BE2C (cell line): ENCODE measurements around the gene PASD1.
"Not testable (repeated sequence)": the region's sequence is repeated elsewhere in the genome, so short reads cannot be mapped to it uniquely, and the experiment has no call there.

Source experiments
- DNase-seq: peaks from one replicate; pipeline ENCODE4 v3.0.0-alpha.2; 2020
- H3K27me3 ChIP-seq: fragments of 250-450 bp; sonication (Bioruptor Pico); 2 replicates; pipeline ENCODE4 v1.5.1; 2020; ENCODE audit warnings: mild to moderate bottlenecking
- H3K36me3 ChIP-seq: fragments of 250-450 bp; sonication (Bioruptor Pico); 2 replicates; pipeline ENCODE4 v1.5.1; 2020; ENCODE audit warnings: mild to moderate bottlenecking
- H3K4me1 ChIP-seq: fragments of 250-450 bp; sonication (Bioruptor Pico); 2 replicates; pipeline ENCODE4 v1.5.1; 2020
- H3K4me3 ChIP-seq: 2 replicates; pipeline ENCODE4 v1.5.1; 2011; ENCODE audit warnings: low read depth, low read length
- H3K9me3 ChIP-seq: fragments of 250-450 bp; sonication (Bioruptor Pico); 2 replicates; pipeline ENCODE4 v1.5.1; 2020
- TF ChIP-seq, protein P1 (sequence below): IDR thresholded peaks from 2 replicates; pipeline ENCODE4 v1.5.1; 2012; ENCODE audit warnings: mild to moderate bottlenecking, low read depth, low read length

PASD1 gene

GRCh38 chrX:151537572-151537971, 25.9 kb upstream of the PASD1 start:
- H3K36me3 ChIP-seq = no peaks in the 10 kb centered on the region
- TF ChIP-seq, protein P1, sequence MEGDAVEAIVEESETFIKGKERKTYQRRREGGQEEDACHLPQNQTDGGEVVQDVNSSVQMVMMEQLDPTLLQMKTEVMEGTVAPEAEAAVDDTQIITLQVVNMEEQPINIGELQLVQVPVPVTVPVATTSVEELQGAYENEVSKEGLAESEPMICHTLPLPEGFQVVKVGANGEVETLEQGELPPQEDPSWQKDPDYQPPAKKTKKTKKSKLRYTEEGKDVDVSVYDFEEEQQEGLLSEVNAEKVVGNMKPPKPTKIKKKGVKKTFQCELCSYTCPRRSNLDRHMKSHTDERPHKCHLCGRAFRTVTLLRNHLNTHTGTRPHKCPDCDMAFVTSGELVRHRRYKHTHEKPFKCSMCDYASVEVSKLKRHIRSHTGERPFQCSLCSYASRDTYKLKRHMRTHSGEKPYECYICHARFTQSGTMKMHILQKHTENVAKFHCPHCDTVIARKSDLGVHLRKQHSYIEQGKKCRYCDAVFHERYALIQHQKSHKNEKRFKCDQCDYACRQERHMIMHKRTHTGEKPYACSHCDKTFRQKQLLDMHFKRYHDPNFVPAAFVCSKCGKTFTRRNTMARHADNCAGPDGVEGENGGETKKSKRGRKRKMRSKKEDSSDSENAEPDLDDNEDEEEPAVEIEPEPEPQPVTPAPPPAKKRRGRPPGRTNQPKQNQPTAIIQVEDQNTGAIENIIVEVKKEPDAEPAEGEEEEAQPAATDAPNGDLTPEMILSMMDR = no peak
- H3K4me1 ChIP-seq = no peaks in the 10 kb centered on the region
- no peak overlapping the region for H3K4me3 ChIP-seq
- DNase-seq = no peak
- H3K27me3 ChIP-seq = no peaks in the 10 kb centered on the region
- H3K9me3 ChIP-seq = no peaks in the 10 kb centered on the region

DNA sequence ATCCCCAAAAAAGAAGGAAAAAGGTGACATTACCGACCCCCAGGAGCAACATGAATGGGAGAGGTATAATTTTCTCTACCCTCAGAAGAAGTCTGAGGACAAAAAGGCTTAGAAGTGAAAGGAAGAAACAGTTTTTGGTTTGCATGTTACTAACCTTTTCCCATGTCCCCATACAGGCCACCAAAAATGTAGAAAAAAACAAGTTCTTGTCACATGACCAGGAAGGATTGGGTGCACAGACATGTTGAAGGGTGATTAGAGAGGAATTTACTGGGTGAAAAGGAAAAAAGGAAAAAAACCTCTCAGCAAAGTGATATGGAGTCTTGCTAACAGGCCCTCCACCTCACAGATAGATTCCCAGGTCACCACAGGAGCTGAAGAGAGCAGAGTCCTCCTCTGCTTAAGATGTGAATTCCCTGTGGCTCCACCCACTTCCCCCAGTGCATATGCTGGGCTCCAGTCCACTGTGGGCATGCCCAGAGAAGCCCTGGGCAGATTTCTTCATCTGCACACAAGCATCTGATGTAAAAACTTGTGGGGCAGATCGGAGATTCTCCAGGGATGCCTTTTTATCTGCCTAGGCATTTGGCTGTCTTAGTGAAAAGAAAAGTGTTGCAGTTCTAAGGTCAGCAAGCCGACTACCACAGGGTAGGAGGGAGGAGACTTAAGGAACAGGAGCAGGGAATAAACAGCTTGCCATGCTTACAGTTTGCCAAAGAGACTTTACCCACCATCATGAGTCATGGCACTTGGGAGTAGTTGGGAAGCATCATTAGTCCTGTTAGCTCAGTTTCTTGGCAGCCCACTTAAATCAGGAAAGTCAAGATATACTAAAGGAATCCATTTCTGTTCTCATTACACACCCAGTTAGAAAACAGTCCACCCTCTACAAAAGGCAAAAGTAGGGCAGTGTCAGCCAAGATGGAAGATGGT, 25.0 kb upstream of the PASD1 start:
- no peak for DNase-seq
- H3K4me3 ChIP-seq = no peak overlapping the region
- TF ChIP-seq, protein P1 = no peak

DNA sequence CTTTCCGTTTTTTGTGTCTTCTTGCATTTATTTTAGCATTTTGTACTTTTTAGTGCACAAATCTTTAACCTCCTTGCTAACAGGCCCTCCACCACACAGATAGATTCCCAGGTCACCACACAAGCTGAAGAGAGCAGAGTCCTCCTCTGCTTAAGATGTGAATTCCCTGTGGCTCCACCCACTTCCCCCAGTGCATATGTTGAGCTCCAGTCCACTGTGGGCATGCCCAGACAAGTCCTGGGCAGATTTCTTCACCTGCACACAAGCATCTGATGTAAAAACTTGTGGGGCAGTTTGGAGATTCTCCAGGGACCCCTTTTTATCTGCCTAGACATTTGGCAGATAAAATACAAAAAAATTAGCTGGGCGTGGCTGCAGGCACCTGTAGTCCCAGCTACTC, 19.8 kb upstream of the PASD1 start:
- TF ChIP-seq, protein P1 = no peak
- H3K4me1 ChIP-seq = no peaks in the 10 kb centered on the region
- DNase-seq = no peak
- H3K27me3 ChIP-seq = no peaks in the 10 kb centered on the region
- no peaks in the 10 kb centered on the region for H3K9me3 ChIP-seq
- H3K36me3 ChIP-seq = no peaks in the 10 kb centered on the region
- no peak overlapping the region for H3K4me3 ChIP-seq

More for the DNA sequence above, 25.0 kb upstream of the PASD1 start:
- H3K36me3 ChIP-seq = no peaks in the 10 kb centered on the region
- no peaks in the 10 kb centered on the region for H3K4me1 ChIP-seq
- H3K27me3 ChIP-seq = no peaks in the 10 kb centered on the region
- H3K9me3 ChIP-seq = no peaks in the 10 kb centered on the region

DNA sequence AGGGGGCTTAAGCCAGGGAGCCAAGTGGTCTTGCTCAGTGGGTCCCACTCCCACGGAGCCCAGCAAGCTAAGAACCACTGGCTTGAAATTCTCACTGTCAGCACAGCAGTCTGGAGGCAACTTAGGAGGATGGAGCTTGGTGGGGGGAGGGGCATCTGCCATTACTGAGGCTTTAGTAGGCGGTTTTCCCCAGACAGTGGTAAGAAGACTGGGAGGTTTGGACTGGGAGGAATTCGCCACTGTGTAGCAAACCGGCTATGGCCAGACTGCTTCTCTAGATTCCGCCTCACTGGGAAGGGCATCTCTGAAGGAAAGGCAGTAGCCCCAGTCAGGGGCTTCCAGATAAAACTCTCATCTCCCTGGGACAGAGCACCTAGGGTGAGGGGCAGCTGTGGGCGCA, 17.2 kb upstream of the PASD1 start:
- H3K27me3 ChIP-seq, DNase-seq, H3K9me3 ChIP-seq, H3K4me3 ChIP-seq, H3K4me1 ChIP-seq, H3K36me3 ChIP-seq: not testable (repeated sequence)

DNA sequence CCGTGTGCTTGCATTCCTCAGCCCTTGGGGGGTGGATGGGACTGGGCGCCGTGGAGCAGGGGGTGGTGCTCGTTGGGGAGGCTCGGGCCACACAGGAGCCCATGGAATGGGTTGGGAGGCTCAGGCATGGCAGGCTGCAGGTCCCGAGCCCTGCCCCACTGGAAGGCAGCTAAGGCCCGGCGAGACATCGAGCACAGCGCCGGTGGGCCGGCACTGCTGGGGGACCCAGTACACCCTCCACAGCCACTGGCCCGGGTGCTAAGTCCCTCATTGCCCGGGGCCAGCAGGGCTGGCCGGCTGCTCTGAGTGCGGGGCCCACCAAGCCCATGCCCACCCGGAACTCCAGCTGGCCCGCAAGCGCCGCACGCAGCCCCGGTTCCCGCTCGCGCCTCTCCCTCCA, 12.3 kb upstream of the PASD1 start:
- H3K36me3 ChIP-seq, H3K4me1 ChIP-seq, H3K4me3 ChIP-seq, DNase-seq, H3K27me3 ChIP-seq, H3K9me3 ChIP-seq: not testable (repeated sequence)

DNA sequence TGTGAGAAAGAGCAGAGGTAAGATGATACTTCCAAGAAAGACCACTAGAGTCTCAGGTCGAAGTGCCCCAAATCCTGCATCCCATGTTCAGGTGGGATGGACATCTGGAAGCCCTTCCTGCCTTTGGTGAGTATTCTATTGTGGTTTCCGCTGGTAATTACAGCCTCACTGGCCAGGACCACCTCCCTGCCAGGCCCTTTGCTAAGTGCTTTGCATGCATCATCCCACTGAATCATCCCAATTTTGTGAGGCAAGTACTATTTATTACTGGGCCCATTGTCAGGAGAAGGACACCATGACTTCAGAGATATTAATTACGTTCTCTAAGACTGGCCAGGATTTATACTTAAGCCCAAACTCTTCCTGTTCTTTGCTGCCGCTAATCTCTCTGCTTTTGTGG, 10.7 kb upstream of the PASD1 start:
- no peaks in the 10 kb centered on the region for H3K4me1 ChIP-seq
- H3K4me3 ChIP-seq = no peak overlapping the region
- H3K36me3 ChIP-seq = no peaks in the 10 kb centered on the region
- DNase-seq = no peak
- no peaks in the 10 kb centered on the region for H3K27me3 ChIP-seq
- no peaks in the 10 kb centered on the region for H3K9me3 ChIP-seq
- TF ChIP-seq, protein P1 = no peak

DNA sequence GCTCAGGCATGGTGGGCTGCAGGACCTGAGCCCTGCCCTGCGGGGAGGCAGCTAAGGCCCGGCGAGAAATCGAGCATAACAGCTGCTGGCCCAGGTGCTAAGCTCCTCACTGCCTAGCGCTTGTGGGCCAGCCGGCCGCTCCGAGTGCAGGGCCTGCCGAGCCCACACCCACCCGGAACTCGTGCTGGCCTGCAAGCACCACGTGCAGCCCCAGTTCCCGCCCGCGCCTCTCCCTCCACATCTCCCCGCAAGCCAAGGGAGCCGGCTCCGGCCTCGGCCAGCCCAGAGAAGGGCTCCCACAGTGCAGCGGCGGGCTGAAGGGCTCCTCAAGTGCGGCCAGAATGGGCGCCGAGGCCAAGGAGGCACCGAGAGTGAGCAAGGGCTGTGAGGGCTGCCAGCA, 8.2 kb upstream of the PASD1 start:
- not testable (repeated sequence) for H3K27me3 ChIP-seq, DNase-seq, H3K36me3 ChIP-seq, H3K4me1 ChIP-seq, H3K4me3 ChIP-seq, H3K9me3 ChIP-seq

DNA sequence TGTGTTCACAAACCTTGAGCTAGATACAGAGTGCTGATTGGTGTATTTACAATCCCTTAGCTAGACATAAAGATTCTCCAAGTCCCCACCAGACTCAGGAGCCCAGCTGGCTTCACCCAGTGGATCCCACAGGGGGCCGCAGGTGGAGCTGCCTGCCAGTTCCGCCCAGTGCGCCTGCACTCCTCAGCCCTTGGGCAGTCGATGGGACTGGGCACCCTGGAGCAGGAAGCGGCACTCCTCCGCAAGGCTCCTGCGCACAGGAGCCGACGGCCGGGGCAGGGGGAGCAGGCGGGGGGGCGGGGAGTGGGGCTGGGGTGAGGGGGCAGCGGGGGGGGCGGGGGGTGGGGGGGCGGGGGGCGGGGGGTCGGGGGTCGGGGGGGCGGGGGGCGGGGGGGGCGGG, 990 bp upstream of the PASD1 start:
- not testable (repeated sequence) for H3K4me1 ChIP-seq, H3K27me3 ChIP-seq, H3K36me3 ChIP-seq, H3K4me3 ChIP-seq, H3K9me3 ChIP-seq, DNase-seq

DNA sequence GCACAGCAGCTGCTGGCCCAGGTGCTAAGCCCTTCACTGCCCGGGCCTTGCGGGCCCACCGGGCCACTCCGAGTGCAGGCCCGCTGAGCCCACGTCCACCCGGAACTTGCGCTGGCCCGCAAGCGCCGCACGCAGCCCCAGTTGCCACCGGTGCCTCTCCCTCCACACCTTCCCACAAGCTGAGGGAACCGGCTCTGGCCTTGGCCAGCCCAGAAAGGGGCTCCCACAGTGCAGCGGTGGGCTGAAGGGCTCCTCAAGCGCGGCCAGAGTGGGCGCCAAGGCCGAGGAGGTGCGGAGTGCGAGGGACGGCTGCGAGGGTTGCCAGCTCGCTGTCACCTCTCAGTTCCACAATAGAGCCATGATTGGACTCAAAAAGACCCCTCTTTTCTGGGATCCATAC, 472 bp upstream of the PASD1 start:
- H3K4me1 ChIP-seq, H3K36me3 ChIP-seq, H3K9me3 ChIP-seq, DNase-seq, H3K4me3 ChIP-seq, H3K27me3 ChIP-seq: not testable (repeated sequence)
